ENCODE results near the gene CHD2.

The CHD2 gene

DNA sequence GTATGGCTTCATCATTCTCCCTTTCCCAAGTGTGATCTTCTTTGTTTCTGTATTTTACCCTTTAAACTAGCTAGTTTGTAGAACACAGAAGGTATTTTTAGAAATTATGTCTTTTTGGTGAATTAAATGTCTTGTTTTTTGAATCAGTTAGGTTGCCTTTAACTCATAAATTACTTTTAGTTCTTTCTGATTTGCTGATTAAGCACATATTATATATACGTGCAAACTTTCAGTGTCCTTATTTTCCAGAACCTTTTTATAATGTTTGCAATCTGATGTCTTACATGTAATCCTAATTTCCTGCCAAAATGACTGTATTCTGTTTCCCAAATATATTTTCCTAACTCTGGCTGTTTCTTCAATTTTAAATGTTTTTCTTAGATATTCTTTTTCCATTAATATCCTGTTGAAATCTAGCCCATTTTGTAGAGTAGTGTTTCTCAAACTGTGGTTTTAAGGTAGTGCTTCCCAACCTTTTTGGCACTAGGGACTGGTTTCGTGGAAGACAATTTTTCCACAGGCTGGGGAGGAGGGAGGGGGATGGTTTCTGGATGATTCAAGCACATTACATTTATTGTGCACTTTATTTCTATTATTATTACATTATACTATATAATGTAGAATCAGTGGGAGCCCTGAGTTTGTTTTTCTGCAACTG is 51.8 kb downstream of the CHD2 start:
- TF ChIP-seq POU2F2 (IDR thresholded peaks at IDR 0.05; ENCODE audit: low read depth, low read length): no peak
- DNase-seq (ENCODE audit: insufficient read length, low spot score) (no peak), FAIRE-seq (no peak)

DNA sequence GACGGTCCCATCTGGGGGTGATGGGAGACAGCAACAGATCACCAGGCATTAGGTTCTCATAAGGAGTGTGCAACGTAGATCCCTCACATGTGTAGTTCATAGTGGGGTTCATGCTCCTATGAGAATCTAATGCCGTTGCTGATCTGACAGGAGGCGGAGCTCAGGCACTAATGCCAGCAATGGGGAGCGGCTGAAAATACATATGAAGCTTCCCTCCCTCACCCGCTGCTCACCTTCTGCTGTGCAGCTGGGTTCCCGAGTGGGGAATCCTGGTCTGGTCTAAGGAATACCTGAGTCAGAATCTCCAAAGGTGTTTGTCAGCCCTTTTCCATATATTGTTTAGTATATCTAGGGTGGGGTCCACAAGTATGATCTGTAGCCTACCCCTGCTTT is 52.3 kb downstream of the CHD2 start:
- no peak for DNase-seq (ENCODE audit: insufficient read length, low spot score)
- TF ChIP-seq PAX5 (IDR thresholded peaks at IDR 0.05; ENCODE audit: insufficient read depth, low read length, severe bottlenecking) (no peak), POLR2AphosphoS5 (IDR thresholded peaks at IDR 0.05; ENCODE audit: low read depth, low read length) (no peak), SPI1 (IDR thresholded peaks at IDR 0.05; ENCODE audit: low read depth, low read length) (no peak), TAF1 (IDR thresholded peaks at IDR 0.05; ENCODE audit: low read depth, low read length) (no peak), POLR2A (IDR thresholded peaks at IDR 0.05; ENCODE audit: low read depth, low read length) (no peak), POU2F2 (IDR thresholded peaks at IDR 0.05; ENCODE audit: low read depth, low read length) (no peak)
- FAIRE-seq: no peak

DNA sequence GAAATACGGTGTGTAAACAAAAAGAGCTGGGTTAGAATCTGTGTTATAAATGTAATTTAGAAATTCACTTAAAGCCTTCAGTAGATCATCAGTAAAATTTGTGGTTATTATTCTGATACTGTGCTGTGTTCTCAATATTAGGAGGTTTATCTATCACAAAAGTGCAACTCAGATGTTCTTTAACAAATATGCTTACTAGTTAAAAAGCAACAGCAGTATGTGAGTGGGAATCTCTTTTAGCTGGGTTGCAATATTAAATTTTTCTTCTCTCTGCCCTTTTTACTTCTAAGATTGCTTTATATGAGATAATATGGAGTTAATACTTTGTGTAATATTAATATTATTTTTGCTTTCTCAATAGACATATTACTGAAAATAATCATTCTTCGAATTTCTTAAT is 53.4 kb downstream of the CHD2 start:
- TF ChIP-seq TAF1 (IDR thresholded peaks at IDR 0.05; ENCODE audit: low read depth, low read length) (no peak), POLR2A (IDR thresholded peaks at IDR 0.05; ENCODE audit: low read depth, low read length) (no peak), PAX5 (IDR thresholded peaks at IDR 0.05; ENCODE audit: insufficient read depth, low read length, severe bottlenecking) (no peak), POLR2AphosphoS5 (IDR thresholded peaks at IDR 0.05; ENCODE audit: low read depth, low read length) (no peak), POU2F2 (IDR thresholded peaks at IDR 0.05; ENCODE audit: low read depth, low read length) (no peak), SPI1 (IDR thresholded peaks at IDR 0.05; ENCODE audit: low read depth, low read length) (no peak)
- FAIRE-seq (no peak), DNase-seq (ENCODE audit: insufficient read length, low spot score) (no peak)

GRCh38 chr15:92954002-92954401 is 53.9 kb downstream of the CHD2 start:
- FAIRE-seq: no peak
- TF ChIP-seq POLR2AphosphoS5 (IDR thresholded peaks at IDR 0.05; ENCODE audit: low read depth, low read length) (no peak), POU2F2 (IDR thresholded peaks at IDR 0.05; ENCODE audit: low read depth, low read length) (no peak), PAX5 (IDR thresholded peaks at IDR 0.05; ENCODE audit: insufficient read depth, low read length, severe bottlenecking) (no peak), TAF1 (IDR thresholded peaks at IDR 0.05; ENCODE audit: low read depth, low read length) (no peak), POLR2A (IDR thresholded peaks at IDR 0.05; ENCODE audit: low read depth, low read length) (no peak), SPI1 (IDR thresholded peaks at IDR 0.05; ENCODE audit: low read depth, low read length) (no peak)
- no peak for DNase-seq (ENCODE audit: insufficient read length, low spot score)

DNA sequence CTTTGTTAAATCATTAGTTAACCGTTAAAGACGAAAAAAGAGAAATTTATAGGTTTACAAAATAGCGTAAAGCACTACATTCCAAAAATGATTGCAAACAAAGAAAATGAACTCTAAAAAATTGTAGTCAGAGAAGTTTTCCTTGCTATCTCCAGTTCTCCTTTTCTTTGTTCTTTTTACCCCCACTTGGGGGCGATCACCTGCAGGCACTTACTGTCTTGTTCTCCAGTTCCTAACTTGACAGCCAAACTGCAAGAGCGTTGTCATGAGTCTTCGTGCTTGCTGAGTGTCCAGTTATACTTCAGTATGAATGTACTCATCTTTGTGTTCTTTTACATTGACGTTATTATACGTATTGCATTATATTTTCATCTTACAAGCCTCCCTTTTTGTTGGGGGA is 54.5 kb downstream of the CHD2 start:
- no peak for TF ChIP-seq SPI1 (IDR thresholded peaks at IDR 0.05; ENCODE audit: low read depth, low read length)
- no peak for TF ChIP-seq PAX5 (IDR thresholded peaks at IDR 0.05; ENCODE audit: insufficient read depth, low read length, severe bottlenecking)
- TF ChIP-seq POU2F2 (IDR thresholded peaks at IDR 0.05; ENCODE audit: low read depth, low read length): no peak
- no peak for TF ChIP-seq POLR2AphosphoS5 (IDR thresholded peaks at IDR 0.05; ENCODE audit: low read depth, low read length)
- TF ChIP-seq TAF1 (IDR thresholded peaks at IDR 0.05; ENCODE audit: low read depth, low read length): no peak
- no peak for TF ChIP-seq POLR2A (IDR thresholded peaks at IDR 0.05; ENCODE audit: low read depth, low read length)
- no peak for FAIRE-seq
- DNase-seq (ENCODE audit: insufficient read length, low spot score): no peak

DNA sequence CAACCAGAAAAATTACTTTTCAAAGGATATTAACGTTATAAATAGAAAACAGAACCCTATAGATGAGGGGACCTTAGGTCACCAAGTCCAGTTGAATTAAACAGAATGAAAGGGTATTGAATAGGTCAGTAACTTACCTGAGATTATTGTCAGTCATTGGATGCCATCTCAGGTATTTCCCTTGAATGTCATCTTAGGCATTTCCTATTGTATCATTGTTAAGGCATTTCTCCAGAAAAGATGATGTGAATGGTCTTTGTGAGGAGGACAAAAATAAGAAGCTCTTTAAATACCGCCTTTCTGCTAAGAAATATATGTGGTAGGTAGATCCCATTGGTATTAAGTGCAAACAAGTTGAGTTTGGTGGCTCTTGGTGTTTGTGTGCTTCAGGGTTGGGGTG is 55.6 kb downstream of the CHD2 start:
- DNase-seq (ENCODE audit: insufficient read length, low spot score) (no peak), FAIRE-seq (no peak)
- TF ChIP-seq TAF1 (IDR thresholded peaks at IDR 0.05; ENCODE audit: low read depth, low read length): no peak
- no peak for TF ChIP-seq POU2F2 (IDR thresholded peaks at IDR 0.05; ENCODE audit: low read depth, low read length)
- no peak for TF ChIP-seq SPI1 (IDR thresholded peaks at IDR 0.05; ENCODE audit: low read depth, low read length)
- no peak for TF ChIP-seq PAX5 (IDR thresholded peaks at IDR 0.05; ENCODE audit: insufficient read depth, low read length, severe bottlenecking)
- TF ChIP-seq POLR2A (IDR thresholded peaks at IDR 0.05; ENCODE audit: low read depth, low read length): no peak
- TF ChIP-seq POLR2AphosphoS5 (IDR thresholded peaks at IDR 0.05; ENCODE audit: low read depth, low read length): no peak

GRCh38 chr15:92958105-92958504 is 58.0 kb downstream of the CHD2 start:
- FAIRE-seq: no peak

DNA sequence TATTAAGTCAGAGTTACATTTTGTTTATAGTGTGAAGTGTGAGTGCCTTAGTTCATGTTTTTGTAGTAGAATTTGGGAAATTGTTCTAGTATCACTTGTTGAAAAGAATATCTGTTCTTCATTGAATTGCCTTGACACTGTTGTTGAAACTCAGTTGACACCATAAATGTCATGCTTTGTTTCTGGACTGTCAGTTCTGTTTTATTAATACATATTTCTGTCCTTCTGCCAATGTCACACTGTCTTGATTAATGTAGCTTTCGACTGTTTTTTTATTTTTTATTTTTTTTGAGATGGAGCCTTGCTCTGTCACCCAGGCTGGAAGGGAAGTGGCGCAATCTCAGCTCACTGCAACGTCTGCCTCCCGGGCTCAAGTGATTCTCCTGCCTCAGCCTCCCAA is 59.1 kb downstream of the CHD2 start:
- DNase-seq (ENCODE audit: insufficient read length, low spot score) (no peak), FAIRE-seq (no peak)
- no peak for TF ChIP-seq SPI1 (IDR thresholded peaks at IDR 0.05; ENCODE audit: low read depth, low read length)
- TF ChIP-seq TAF1 (IDR thresholded peaks at IDR 0.05; ENCODE audit: low read depth, low read length): no peak
- no peak for TF ChIP-seq POLR2A (IDR thresholded peaks at IDR 0.05; ENCODE audit: low read depth, low read length)
- no peak for TF ChIP-seq PAX5 (IDR thresholded peaks at IDR 0.05; ENCODE audit: insufficient read depth, low read length, severe bottlenecking)
- no peak for TF ChIP-seq POU2F2 (IDR thresholded peaks at IDR 0.05; ENCODE audit: low read depth, low read length)
- no peak for TF ChIP-seq POLR2AphosphoS5 (IDR thresholded peaks at IDR 0.05; ENCODE audit: low read depth, low read length)

More at GRCh38 chr15:92958105-92958504, 58.0 kb downstream of the CHD2 start:
- TF ChIP-seq POLR2AphosphoS5 (IDR thresholded peaks at IDR 0.05; ENCODE audit: low read depth, low read length) (no peak), POLR2A (IDR thresholded peaks at IDR 0.05; ENCODE audit: low read depth, low read length) (no peak), POU2F2 (IDR thresholded peaks at IDR 0.05; ENCODE audit: low read depth, low read length) (no peak), TAF1 (IDR thresholded peaks at IDR 0.05; ENCODE audit: low read depth, low read length) (no peak), PAX5 (IDR thresholded peaks at IDR 0.05; ENCODE audit: insufficient read depth, low read length, severe bottlenecking) (no peak), SPI1 (IDR thresholded peaks at IDR 0.05; ENCODE audit: low read depth, low read length) (no peak)
- no peak for DNase-seq (ENCODE audit: insufficient read length, low spot score)

DNA sequence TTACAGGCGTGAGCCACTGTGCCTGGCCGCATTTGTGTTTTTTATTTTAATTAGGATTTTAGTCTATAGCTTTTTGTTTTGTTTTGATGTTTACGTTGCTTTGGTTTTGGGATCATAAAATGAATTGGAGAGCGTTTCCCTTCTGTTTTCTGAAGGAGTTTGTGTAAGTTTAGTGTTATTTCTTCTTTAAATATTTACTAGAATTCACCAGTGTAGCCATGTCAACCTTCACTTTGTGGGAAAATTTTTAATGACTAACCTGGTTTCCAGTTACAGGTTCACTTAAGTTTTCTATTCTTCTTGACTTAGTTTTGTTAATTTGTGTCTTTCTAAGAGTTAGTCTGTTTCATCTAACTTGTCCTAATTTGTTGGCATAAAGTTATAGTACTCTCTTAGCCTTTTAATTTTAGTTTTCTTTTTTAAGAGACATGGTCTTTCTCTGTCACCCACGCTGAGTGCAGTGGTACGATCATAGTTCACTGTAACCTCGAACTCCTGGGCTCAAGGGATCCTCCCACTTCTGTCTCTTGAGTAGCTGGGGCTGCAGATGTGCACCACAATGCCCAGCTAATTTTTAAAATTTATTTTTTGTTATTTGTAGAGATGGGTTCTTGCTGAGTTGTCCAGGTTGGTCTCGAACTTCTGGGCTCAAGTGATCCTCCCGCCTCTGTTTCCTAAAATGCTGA is 61.0 kb downstream of the CHD2 start:
- FAIRE-seq (no peak), DNase-seq (ENCODE audit: insufficient read length, low spot score) (no peak)
- no peak for TF ChIP-seq POU2F2 (IDR thresholded peaks at IDR 0.05; ENCODE audit: low read depth, low read length)
- no peak for TF ChIP-seq PAX5 (IDR thresholded peaks at IDR 0.05; ENCODE audit: insufficient read depth, low read length, severe bottlenecking)
- TF ChIP-seq SPI1 (IDR thresholded peaks at IDR 0.05; ENCODE audit: low read depth, low read length): no peak
- no peak for TF ChIP-seq POLR2A (IDR thresholded peaks at IDR 0.05; ENCODE audit: low read depth, low read length)
- no peak for TF ChIP-seq TAF1 (IDR thresholded peaks at IDR 0.05; ENCODE audit: low read depth, low read length)
- TF ChIP-seq POLR2AphosphoS5 (IDR thresholded peaks at IDR 0.05; ENCODE audit: low read depth, low read length): no peak
